IMR-90 (cell line): ENCODE data around the gene SMU1. TPM values are rescaled to one million over a fixed set of nuclear protein-coding genes. Genes with fewer than 3 reads are reported as not detected.

Experiments used
- ATAC-seq: fragments of 200-7000 bp; cut with Tn5 transposase; 2 replicates; pipeline ENCODE4 v1.9.1; 2020; ENCODE audit warnings: low read depth, mild to moderate bottlenecking, moderate library complexity
- BruUV-seq: library from RNA; stranded (reverse); fragments of 400-500 nt; replicated peaks from 2 replicates; lab custom pipeline; 2021; lab: Mats Ljungman, UMichigan
- CTCF ChIA-PET: fragments of 300-600 bp; formaldehyde crosslinking; extraction: SDS; loops from one replicate; lab custom pipeline; 2021; ENCODE audit warnings: antibody characterized with exemption; lab: Yijun Ruan, JAX
- POLR2A ChIA-PET: fragments of 300-600 bp; sonication (Branson Sonifier 250); formaldehyde crosslinking; loops from one replicate; lab custom pipeline; 2022; ENCODE audit warnings: antibody characterized with exemption; ENCODE audit not compliant: unreplicated experiment; lab: Charles Lee
- DNase-seq: peaks from one replicate; pipeline ENCODE4 v3.0.0; 2013
- H2AFZ ChIP-seq: replicated peaks from 2 replicates; pipeline ENCODE3; 2013; ENCODE audit warnings: low read length, mild to moderate bottlenecking; ENCODE audit not compliant: poor library complexity
- H2AK5ac ChIP-seq: 2 replicates; pipeline ENCODE4 v1.6.1; 2013; ENCODE audit warnings: low read depth, low read length, inconsistent platforms
- H2AK9ac ChIP-seq: replicated peaks from 2 replicates; pipeline ENCODE3; 2013; ENCODE audit warnings: mild to moderate bottlenecking, low read depth, low read length, moderate library complexity; ENCODE audit not compliant: poor library complexity
- H2BK120ac ChIP-seq: 2 replicates; pipeline ENCODE4 v1.6.1; 2013; ENCODE audit warnings: low read depth, low read length, inconsistent platforms
- H2BK15ac ChIP-seq: 3 replicates; pipeline ENCODE4 v1.6.1; 2013; ENCODE audit warnings: low read depth, low read length, inconsistent platforms
- H2BK20ac ChIP-seq: 2 replicates; pipeline ENCODE4 v1.6.1; 2013; ENCODE audit warnings: low read depth, mild to moderate bottlenecking, inconsistent platforms, low read length, moderate library complexity
- H2BK5ac ChIP-seq: 2 replicates; pipeline ENCODE4 v1.6.1; 2013; ENCODE audit warnings: mild to moderate bottlenecking, low read depth, low read length, inconsistent platforms; ENCODE audit not compliant: poor library complexity, severe bottlenecking
- H3K14ac ChIP-seq: replicated peaks from 2 replicates; pipeline ENCODE4 v1.6.1; 2013; ENCODE audit warnings: low read depth, low read length, inconsistent platforms
- H3K18ac ChIP-seq: 2 replicates; pipeline ENCODE4 v1.6.1; 2013; ENCODE audit warnings: low read depth, low read length, control low read depth
- H3K23ac ChIP-seq: 2 replicates; pipeline ENCODE4 v1.6.1; 2013; ENCODE audit warnings: low read depth, low read length, inconsistent platforms
- H3K27ac ChIP-seq: 2 replicates; pipeline ENCODE4 v1.5.1; 2013; ENCODE audit warnings: mild to moderate bottlenecking, control low read depth, low read length; ENCODE audit not compliant: insufficient read depth
- H3K27me3 ChIP-seq: 2 replicates; pipeline ENCODE4 v1.6.1; 2013; ENCODE audit warnings: low read length; ENCODE audit not compliant: control insufficient read depth, insufficient read depth
- H3K36me3 ChIP-seq: 2 replicates; pipeline ENCODE4 v1.6.1; 2013; ENCODE audit warnings: low read length, mixed read lengths; ENCODE audit not compliant: control insufficient read depth, insufficient read depth
- H3K4ac ChIP-seq: 2 replicates; pipeline ENCODE4 v1.6.1; 2013; ENCODE audit warnings: low read depth, low read length, inconsistent platforms
- H3K4me1 ChIP-seq: 2 replicates; pipeline ENCODE4 v1.6.1; 2013; ENCODE audit warnings: low read length, mixed read lengths; ENCODE audit not compliant: control insufficient read depth, insufficient read depth
- H3K4me2 ChIP-seq: 2 replicates; pipeline ENCODE4 v1.6.1; 2013; ENCODE audit warnings: low read depth, mild to moderate bottlenecking, control low read depth, low read length, moderate library complexity
- H3K4me3 ChIP-seq: 2 replicates; pipeline ENCODE4 v1.5.1; 2013; ENCODE audit warnings: low read depth, mild to moderate bottlenecking, control low read depth, low read length, moderate library complexity; ENCODE audit not compliant: insufficient read depth
- H3K56ac ChIP-seq: 2 replicates; pipeline ENCODE4 v1.6.1; 2013; ENCODE audit warnings: low read length, inconsistent platforms; ENCODE audit not compliant: insufficient read depth; ENCODE audit errors: extremely low read depth
- H3K79me1 ChIP-seq, 2 experiments: 2 replicates each; pipeline ENCODE4 v1.6.1; 2013; ENCODE audit warnings: low read length in 2 of 2, inconsistent platforms in 1 of 2, low read depth in 1 of 2
- H3K9ac ChIP-seq: 2 replicates; pipeline ENCODE4 v1.6.1; 2013; ENCODE audit warnings: low read depth, low read length, control low read depth
- H3K9me1 ChIP-seq: 2 replicates; pipeline ENCODE4 v1.6.1; 2013; ENCODE audit warnings: low read length, inconsistent platforms; ENCODE audit not compliant: insufficient read depth
- H3K9me3 ChIP-seq: 2 replicates; pipeline ENCODE4 v1.6.1; 2013; ENCODE audit warnings: low read length; ENCODE audit not compliant: control insufficient read depth, insufficient read depth
- H4K20me1 ChIP-seq: 2 replicates; pipeline ENCODE4 v1.6.1; 2013; ENCODE audit warnings: low read length, inconsistent platforms; ENCODE audit not compliant: insufficient read depth
- H4K5ac ChIP-seq: 2 replicates; pipeline ENCODE4 v1.6.1; 2013; ENCODE audit warnings: mild to moderate bottlenecking, low read depth, low read length, control low read depth
- H4K8ac ChIP-seq, 2 experiments: 2 replicates each; pipeline ENCODE4 v1.6.1; 2013; ENCODE audit warnings: low read depth in 2 of 2, low read length in 2 of 2, control low read depth in 1 of 2, inconsistent platforms in 1 of 2
- H4K91ac ChIP-seq: 2 replicates; pipeline ENCODE4 v1.6.1; 2013; ENCODE audit warnings: low read depth, low read length, inconsistent platforms; ENCODE audit not compliant: insufficient read depth
- BHLHE40 ChIP-seq: fragments of 150-350 bp; IDR thresholded peaks from 2 replicates; pipeline ENCODE4 v1.6.1; 2016; ENCODE audit warnings: mild to moderate bottlenecking, low read depth, low read length
- CEBPB ChIP-seq: IDR thresholded peaks from 2 replicates; pipeline ENCODE4 v1.6.1; 2012; ENCODE audit warnings: low read depth, low read length, improper control_type of control experiment
- CHD1 ChIP-seq: IDR thresholded peaks from 2 replicates; pipeline ENCODE4 v1.6.1; 2012; ENCODE audit warnings: low read depth, low read length, improper control_type of control experiment
- CTCF ChIP-seq: conservative IDR thresholded peaks from 2 replicates; pipeline ENCODE4 v1.5.1; 2012; ENCODE audit warnings: mild to moderate bottlenecking, low read depth, low read length, improper control_type of control experiment
- ELK1 ChIP-seq: fragments of 150-350 bp; IDR thresholded peaks from 2 replicates; pipeline ENCODE4 v1.6.1; 2016; ENCODE audit warnings: low read depth, mild to moderate bottlenecking, low read length, moderate library complexity, borderline replicate concordance
- FOS ChIP-seq: fragments of 150-350 bp; IDR thresholded peaks from 2 replicates; pipeline ENCODE4 v1.6.1; 2016; ENCODE audit warnings: low read depth, low read length
- MAFK ChIP-seq: IDR thresholded peaks from 2 replicates; pipeline ENCODE4 v1.6.1; 2012; ENCODE audit warnings: low read depth, low read length, improper control_type of control experiment
- MAZ ChIP-seq: IDR thresholded peaks from 2 replicates; pipeline ENCODE4 v1.6.1; 2012; ENCODE audit warnings: low read depth, mild to moderate bottlenecking, low read length, improper control_type of control experiment, moderate library complexity, borderline replicate concordance
- MXI1 ChIP-seq: IDR thresholded peaks from 2 replicates; pipeline ENCODE4 v1.6.1; 2012; ENCODE audit warnings: low read depth, mild to moderate bottlenecking, low read length, moderate library complexity, borderline replicate concordance
- NFE2L2 ChIP-seq: fragments of 150-350 bp; IDR thresholded peaks from 2 replicates; pipeline ENCODE4 v1.6.1; 2016; ENCODE audit warnings: low read depth, mild to moderate bottlenecking, low read length
- POLR2A ChIP-seq: IDR thresholded peaks from 2 replicates; pipeline ENCODE4 v1.6.1; 2012; ENCODE audit warnings: mild to moderate bottlenecking, low read depth, low read length
- RAD21 ChIP-seq: IDR thresholded peaks from 2 replicates; pipeline ENCODE4 v1.6.1; 2012; ENCODE audit warnings: low read length, improper control_type of control experiment
- RCOR1 ChIP-seq: IDR thresholded peaks from 2 replicates; pipeline ENCODE4 v1.6.1; 2012; ENCODE audit warnings: mild to moderate bottlenecking, low read length, improper control_type of control experiment; ENCODE audit not compliant: insufficient replicate concordance
- RFX5 ChIP-seq: IDR thresholded peaks from 2 replicates; pipeline ENCODE4 v1.8.0; 2012; ENCODE audit warnings: low read depth, mild to moderate bottlenecking, low read length, moderate library complexity
- SMC3 ChIP-seq: fragments of 150-350 bp; IDR thresholded peaks from 2 replicates; pipeline ENCODE4 v1.6.1; 2016; ENCODE audit warnings: low read depth, mild to moderate bottlenecking, antibody characterized with exemption, low read length, moderate library complexity
- USF2 ChIP-seq: fragments of 150-350 bp; IDR thresholded peaks from 2 replicates; pipeline ENCODE4 v1.6.1; 2017; ENCODE audit warnings: mild to moderate bottlenecking, antibody characterized with exemption, low read length, low read depth
- WGBS, 2 experiments: methylation state at CpG; one replicate each; pipeline versions ENCODE4 v1.1.5 to v1.1.7; 2013; ENCODE audit warnings: missing lambda C conversion rate in 2 of 2; ENCODE audit not compliant: insufficient read length in 1 of 2; ENCODE audit errors: extremely low coverage in 2 of 2; 5-methylcytosine and 5-hydroxymethylcytosine counted together
- dilution Hi-C: fragments of 300-500 bp; cut with HindIII; formaldehyde crosslinking; loops from one replicate; pipeline ENCODE4 v1.14.3; 2018; ENCODE audit warnings: low sequenced_read_pairs; ENCODE audit not compliant: unreplicated experiment
- in situ Hi-C: fragments of 300-500 bp; cut with MboI; formaldehyde crosslinking; loops from 3 replicates; pipeline ENCODE4 v1.14.3; 2019; ENCODE audit warnings: low sequenced_read_pairs, inconsistent platforms, mixed read lengths
- intact Hi-C: fragments of 100-400 bp; cut with micrococcal nuclease; formaldehyde crosslinking; loops from 2 replicates; pipeline ENCODE4 v1.10.0; 2022
- polyA plus RNA-seq, 3 experiments: library from polyadenylated mRNA; depleted of rRNA; stranded (reverse); fragments of >200 nt; gene quantifications; 2 replicates each; pipeline ENCODE4 v1.2.3, GENCODE V29; 2012; ENCODE audit warnings: low replicate concordance in 1 of 3
- total RNA-seq: library from RNA; depleted of rRNA; stranded (reverse); fragments of >200 nt; gene quantifications from 2 replicates; pipeline ENCODE4 v1.2.3, GENCODE V29; 2012

Gene SMU1
- total and polyA plus RNA-seq, 2 of the 4 experiments (the other 2 are of a cell fraction): 11.1 to 36.0 TPM

DNA sequence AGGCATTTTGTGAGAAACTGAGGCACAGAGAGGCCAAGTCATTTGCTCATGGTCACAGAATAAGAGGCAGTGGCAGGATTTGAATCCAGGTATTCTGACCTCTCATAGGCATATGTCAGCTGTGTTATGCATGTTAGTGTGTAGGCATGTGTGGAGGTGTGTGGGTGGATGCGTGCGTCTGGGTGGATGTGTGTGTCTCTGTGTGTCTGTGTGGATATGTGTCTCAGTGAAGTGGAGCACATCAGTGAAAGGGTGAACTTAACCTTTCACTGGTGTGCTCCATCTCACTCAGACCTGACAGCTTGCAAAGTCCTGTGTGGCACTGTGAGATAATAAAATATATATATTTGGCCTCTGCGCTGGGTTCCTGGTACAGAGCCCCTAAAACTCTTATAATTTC, 32.0 kb upstream of the SMU1 start:
- no peak overlapping the region for H3K23ac ChIP-seq
- ChIA-PET POLR2A (interaction anchor here (1.0 kb wide), 1 partner anchor 84 kb away, joined by 3 read pairs; the partner anchor contains the start of gene DNAJA1), CTCF (no interaction called here)
- peak overlapping the region; percentile 93; the same call in 1 of the 2 replicates for H2AK5ac ChIP-seq
- no peak overlapping the region for H3K9ac ChIP-seq
- no TSS peak for BruUV-seq
- H3K56ac ChIP-seq: no peak overlapping the region
- H3K4me1 ChIP-seq: peaks cover 15% of the 10 kb centered on the region
- intact Hi-C loops (no loop called here), dilution Hi-C loops (no loop called here), in situ Hi-C loops (no loop called here)
- peaks cover 14% of the 10 kb centered on the region for H3K36me3 ChIP-seq
- H4K91ac ChIP-seq: no peak overlapping the region
- no peak overlapping the region for H4K8ac ChIP-seq
- ATAC-seq (no peak), DNase-seq (no peak)
- H2BK5ac ChIP-seq: peak overlapping the region; percentile 24
- no peak overlapping the region; the same call in 1 of the 2 replicates for H2BK20ac ChIP-seq
- no peaks in the 10 kb centered on the region for H3K9me3 ChIP-seq
- no peak overlapping the region for H3K4me3 ChIP-seq
- H3K4ac ChIP-seq: no peak overlapping the region
- no CpG with 5 or more reads among the region's 3 CpGs for WGBS, 2 experiments
- H4K5ac ChIP-seq: no peak overlapping the region
- TF ChIP-seq FOS: no peak
- TF ChIP-seq MAFK: no peak
- no peak for TF ChIP-seq USF2
- TF ChIP-seq MXI1: no peak
- no peak for TF ChIP-seq POLR2A
- TF ChIP-seq CTCF: no peak
- TF ChIP-seq SMC3: no peak
- no peak for TF ChIP-seq MAZ
- no peak for TF ChIP-seq CHD1
- TF ChIP-seq RFX5: no peak
- TF ChIP-seq ELK1: no peak
- no peak for TF ChIP-seq BHLHE40
- TF ChIP-seq RAD21: no peak
- no peak for TF ChIP-seq CEBPB
- no peak for TF ChIP-seq RCOR1
- TF ChIP-seq NFE2L2: no peak
- H3K4me2 ChIP-seq: no peak overlapping the region
- H3K79me1 ChIP-seq: peaks cover 5 to 31% of the 10 kb centered on the region in 2 experiments; a peak in 3 of 4 replicates
- H2AFZ ChIP-seq: no peak overlapping the region
- H2BK120ac ChIP-seq: no peak overlapping the region; the same call in 1 of the 2 replicates
- H2AK9ac ChIP-seq: no peak overlapping the region
- no peak overlapping the region for H3K18ac ChIP-seq
- H3K27me3 ChIP-seq: no peaks in the 10 kb centered on the region
- H2BK15ac ChIP-seq: no peak overlapping the region
- no peaks in the 10 kb centered on the region; the same call in 1 of the 2 replicates for H4K20me1 ChIP-seq
- H3K14ac ChIP-seq: no peak overlapping the region
- no peak overlapping the region for H3K27ac ChIP-seq
- H3K9me1 ChIP-seq: peaks cover 19% of the 10 kb centered on the region
